Upper lobe of right lung (tissue), 1 donor: Measurements from ENCODE around the gene NOL12. TPM values are rescaled to one million over a fixed set of nuclear protein-coding genes. Genes with fewer than 3 reads are reported as not detected.
A peak's percentile ranks its signal among the peaks of the same experiment; 100 is the strongest.

Experiments used
- ATAC-seq: fragments of 200-7000 bp; cut with Tn5 transposase; one replicate; pipeline ENCODE4 v1.9.1; 2020; ENCODE audit warnings: mild to moderate bottlenecking, moderate library complexity
- DNase-seq: peaks from one replicate; pipeline ENCODE4 v3.0.0-alpha.2; 2020
- H3K27ac ChIP-seq: fragments of 200-600 bp; one replicate; pipeline ENCODE4 v1.8.0; 2022
- H3K27me3 ChIP-seq: fragments of 200-600 bp; one replicate; pipeline ENCODE4 v1.8.0; 2022; ENCODE audit warnings: mild to moderate bottlenecking
- H3K36me3 ChIP-seq: fragments of 200-600 bp; one replicate; pipeline ENCODE4 v1.8.0; 2022
- H3K4me1 ChIP-seq: fragments of 200-600 bp; one replicate; pipeline ENCODE4 v1.8.0; 2022
- H3K4me3 ChIP-seq: fragments of 200-600 bp; one replicate; pipeline ENCODE4 v1.8.0; 2022; ENCODE audit warnings: mild to moderate bottlenecking
- H3K9me3 ChIP-seq: fragments of 200-600 bp; one replicate; pipeline ENCODE4 v1.8.0; 2022
- CTCF ChIP-seq: fragments of 200-600 bp; IDR thresholded peaks from one replicate; pipeline ENCODE4 v1.8.0; 2022; ENCODE audit warnings: antibody characterized with exemption
- intact Hi-C: fragments of 100-400 bp; cut with DNase I; formaldehyde crosslinking; loops from one replicate; pipeline ENCODE4 v1.11.0; 2022
- total RNA-seq: library from RNA; stranded (reverse); fragmentation: NEBNext Ultra II Directional; extraction: Animal tissue kit (Norgen Biotek cat#: 25700); gene quantifications from one replicate; pipeline ENCODE4 v1.2.1, GENCODE V29; 2021
- donor health status: DM: no; HTN: yes; CAD: no; lungs with severe emphysema.

Gene NOL12
- total RNA-seq, 1 donor from 2014 or later: 21.6 TPM

- Histone ChIP-seq H3K9me3 (no peaks in the 10 kb centered on the region), H3K36me3 (no peaks in the 10 kb centered on the region), H3K27ac (no peak overlapping the region), H3K4me1 (peaks cover 36% of the 10 kb centered on the region), H3K27me3 (no peaks in the 10 kb centered on the region), H3K4me3 (no peak overlapping the region)
- ATAC-seq (no peak), DNase-seq (no peak)
- no peak for TF ChIP-seq CTCF
- intact Hi-C loops: loop anchor here (10.0 kb wide), 1 partner anchor 45 kb away; the partner anchor contains the start of gene SH3BP1
Observed at GRCh38 chr22:37679670-37680069, 6.5 kb upstream of the NOL12 start.

GRCh38 chr22:37680191-37680851 lies 5.8 kb upstream of the NOL12 start:
- peaks cover 30% of the 10 kb centered on the region for H3K4me1 ChIP-seq
- intact Hi-C loops: loop anchor here (10.0 kb wide), 1 partner anchor 46 kb away; the partner anchor contains the start of gene SH3BP1
- no peak for DNase-seq

DNA sequence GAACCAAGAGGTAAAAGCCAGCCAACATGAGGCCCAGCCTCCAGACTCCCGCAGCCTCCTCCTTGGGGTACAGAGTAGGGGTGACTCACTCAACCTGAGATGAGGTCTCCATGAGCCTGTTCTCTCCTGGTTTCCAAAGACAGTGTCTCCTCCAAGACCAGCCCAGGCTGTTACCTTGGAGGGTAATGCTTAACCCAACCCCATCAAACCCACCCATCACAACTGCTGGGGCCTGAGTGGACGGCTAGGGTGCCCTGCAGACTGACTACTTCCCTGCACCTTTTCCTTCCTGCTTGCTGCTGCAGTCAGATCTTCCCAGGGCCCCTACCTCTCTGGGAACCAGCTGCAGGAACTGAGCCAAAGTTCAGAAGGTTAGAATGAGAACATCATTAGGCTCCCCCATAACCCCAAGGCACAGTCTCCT lies 5.1 kb upstream of the NOL12 start:
- Histone ChIP-seq H3K4me3 (no peak overlapping the region), H3K36me3 (no peaks in the 10 kb centered on the region), H3K4me1 (peaks cover 25% of the 10 kb centered on the region), H3K9me3 (no peaks in the 10 kb centered on the region), H3K27ac (no peak overlapping the region), H3K27me3 (no peaks in the 10 kb centered on the region)
- no peak for DNase-seq
- intact Hi-C loops: loop anchor here (10.0 kb wide), 1 partner anchor 46 kb away; the partner anchor contains the start of gene SH3BP1
- TF ChIP-seq CTCF: no peak
- ATAC-seq: no peak

More at GRCh38 chr22:37680191-37680851, 5.8 kb upstream of the NOL12 start:
- no peaks in the 10 kb centered on the region for H3K36me3 ChIP-seq
- TF ChIP-seq CTCF: no peak
- H3K27ac ChIP-seq: no peak overlapping the region
- H3K4me3 ChIP-seq: no peak overlapping the region
- no peaks in the 10 kb centered on the region for H3K9me3 ChIP-seq
- no peak for ATAC-seq
- H3K27me3 ChIP-seq: no peaks in the 10 kb centered on the region

DNA sequence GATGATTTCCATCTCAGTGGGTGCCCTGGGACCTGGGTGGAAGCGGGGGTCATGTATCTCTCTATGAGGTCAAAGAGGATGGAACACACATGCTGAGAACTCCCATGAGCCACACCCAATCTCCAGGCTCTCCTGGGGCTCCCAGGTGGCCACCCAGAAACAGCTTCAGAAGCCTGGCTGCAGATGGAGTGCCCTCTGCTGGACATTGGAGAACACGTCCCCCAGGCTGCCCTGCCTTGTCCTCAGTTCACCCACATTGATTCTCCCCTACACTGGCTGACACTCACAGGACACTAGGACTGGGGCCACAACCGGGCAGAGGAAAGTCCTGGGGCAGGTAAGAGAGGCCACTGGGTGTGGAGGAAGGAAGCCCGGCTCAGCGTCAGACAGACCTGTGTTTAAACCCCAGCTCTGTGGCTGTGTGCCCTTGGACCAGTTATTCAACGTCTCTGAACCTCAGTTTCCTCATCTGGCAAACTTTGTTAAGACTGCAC lies 4.5 kb upstream of the NOL12 start:
- TF ChIP-seq CTCF: peak; percentile 88
- Histone ChIP-seq H3K4me3 (no peak overlapping the region), H3K9me3 (no peaks in the 10 kb centered on the region), H3K36me3 (no peaks in the 10 kb centered on the region), H3K4me1 (peaks cover 19% of the 10 kb centered on the region), H3K27me3 (no peaks in the 10 kb centered on the region), H3K27ac (no peak overlapping the region)
- ATAC-seq (peak; percentile 75), DNase-seq (peak; percentile 82)
- intact Hi-C loops: loop anchor here (10.0 kb wide), 1 partner anchor 47 kb away; the partner anchor contains the start of gene SH3BP1

DNA sequence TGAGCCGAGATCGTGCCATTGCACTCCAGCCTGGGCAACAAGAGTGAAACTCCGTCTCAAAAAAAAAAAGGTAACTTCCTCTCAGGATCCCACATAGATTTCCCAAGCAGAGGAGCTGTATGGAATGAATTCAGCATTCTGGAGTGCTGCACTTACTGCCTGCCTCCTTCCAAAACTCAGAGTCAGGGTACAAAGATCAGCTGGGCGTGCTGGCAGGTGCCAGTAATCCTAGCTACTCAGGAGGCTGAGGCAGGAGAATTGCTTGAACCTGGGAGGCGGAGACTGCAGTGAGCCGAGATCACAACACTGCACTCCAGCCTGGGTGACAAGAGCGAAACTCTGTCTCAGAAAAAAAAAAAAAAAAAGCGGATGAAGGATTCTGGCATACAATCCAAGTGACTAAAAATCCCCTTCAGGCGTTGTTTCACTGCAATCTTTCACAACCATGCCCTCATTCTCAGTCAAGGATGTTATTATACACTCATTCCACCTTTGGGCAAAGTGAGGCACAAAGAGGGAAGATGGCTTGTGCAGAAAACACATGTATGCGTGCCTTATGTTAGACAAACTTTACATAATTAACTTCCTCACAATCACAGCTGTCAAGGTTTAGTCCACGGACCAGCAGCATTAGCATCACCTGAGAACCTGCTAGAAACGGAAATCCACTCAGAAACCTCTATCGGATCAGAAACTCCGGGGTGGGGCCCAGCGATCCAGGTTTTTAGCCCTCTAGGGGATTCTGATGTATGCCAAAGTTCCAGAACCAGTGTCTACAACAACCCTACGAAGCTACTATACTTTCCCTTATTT lies 1.1 kb upstream of the NOL12 start:
- DNase-seq (no peak), ATAC-seq (no peak)
- intact Hi-C loops: loop anchor here (10.0 kb wide), 1 partner anchor 50 kb away; the partner anchor contains the start of gene SH3BP1
- Histone ChIP-seq H3K36me3 (peaks cover 16% of the 10 kb centered on the region), H3K27ac (no peak overlapping the region), H3K4me1 (peaks cover 17% of the 10 kb centered on the region), H3K9me3 (no peaks in the 10 kb centered on the region), H3K27me3 (no peaks in the 10 kb centered on the region), H3K4me3 (no peak overlapping the region)
- no peak for TF ChIP-seq CTCF
